Endothelial cell (in vitro differentiated cells): Measurements from ENCODE around the gene STX16. TPM values are rescaled to one million over a fixed set of nuclear protein-coding genes. Genes with fewer than 3 reads are reported as not detected.
A peak's percentile ranks its signal among the peaks of the same experiment; 100 is the strongest.

Experiments
- DNase-seq: peaks from one replicate; pipeline ENCODE4 v3.0.0; 2021; ENCODE audit warnings: low spot score
- H3K27ac Mint-ChIP-seq: one replicate; pipeline ENCODE4 v1.8.0; 2021; ENCODE audit warnings: mixed read lengths, inconsistent platforms; ENCODE audit not compliant: unreplicated experiment
- H3K27me3 Mint-ChIP-seq: one replicate; pipeline ENCODE4 v1.8.0; 2021; ENCODE audit warnings: mild to moderate bottlenecking, moderate library complexity, mixed read lengths, inconsistent platforms; ENCODE audit not compliant: unreplicated experiment
- H3K36me3 Mint-ChIP-seq: one replicate; pipeline ENCODE4 v1.8.0; 2021; ENCODE audit warnings: mild to moderate bottlenecking, low read depth, mixed read lengths, inconsistent platforms; ENCODE audit not compliant: unreplicated experiment
- H3K4me1 Mint-ChIP-seq: one replicate; pipeline ENCODE4 v1.8.0; 2021; ENCODE audit warnings: mild to moderate bottlenecking, mixed read lengths, inconsistent platforms; ENCODE audit not compliant: unreplicated experiment
- H3K4me3 Mint-ChIP-seq: one replicate; pipeline ENCODE4 v1.8.0; 2021; ENCODE audit warnings: mild to moderate bottlenecking, mixed read lengths, inconsistent platforms; ENCODE audit not compliant: unreplicated experiment
- H3K9me3 Mint-ChIP-seq: one replicate; pipeline ENCODE4 v1.8.0; 2021; ENCODE audit warnings: mixed read lengths, inconsistent platforms; ENCODE audit not compliant: unreplicated experiment
- CTCF ChIP-seq: fragments of 200-600 bp; sonication (generic); IDR thresholded peaks from one replicate; pipeline ENCODE4 v1.5.0; 2021; ENCODE audit warnings: antibody characterized with exemption; ENCODE audit not compliant: unreplicated experiment
- total RNA-seq: library from RNA; stranded (reverse); fragmentation: NEBNext Ultra II Directional; extraction: Animal tissue kit (Norgen Biotek cat#: 25700); gene quantifications from one replicate; pipeline ENCODE4 v1.2.1, GENCODE V29; 2021; ENCODE audit not compliant: unreplicated experiment

The STX16 gene
- total RNA-seq, 1 donor from 2014 or later = 77.9 TPM

DNA sequence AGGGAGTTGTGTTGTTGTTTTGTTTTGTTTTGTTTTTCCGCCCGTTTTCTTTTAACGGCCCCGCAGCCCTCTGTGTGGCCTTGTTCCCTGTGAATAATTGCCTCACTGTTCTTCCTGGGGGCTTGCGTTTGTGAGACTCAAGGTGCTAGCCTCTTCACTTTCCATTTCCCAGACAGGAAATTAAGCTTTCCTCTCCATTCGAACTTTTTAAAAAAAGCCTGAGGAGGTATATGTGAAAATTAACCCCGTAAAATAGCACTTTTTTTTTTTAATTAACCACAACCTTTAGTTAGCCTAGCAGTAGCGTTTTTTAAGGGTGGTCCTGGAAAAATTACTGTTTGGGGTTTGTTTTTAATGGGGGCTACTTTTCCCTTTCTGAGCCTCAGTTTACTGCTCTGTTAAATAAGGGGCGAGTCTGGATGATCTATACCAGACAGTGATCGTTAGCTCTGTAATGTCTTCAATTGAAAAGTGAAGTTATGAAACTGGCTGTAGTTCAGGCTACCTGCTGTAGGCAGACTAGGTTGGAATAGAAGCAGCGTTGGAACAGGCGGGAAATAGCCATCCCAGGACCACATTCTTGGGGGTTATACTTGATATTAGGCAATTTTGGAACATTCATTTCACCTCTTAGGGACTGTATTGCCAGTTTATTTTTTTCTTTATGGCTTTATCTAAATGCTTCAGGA, 1.7 kb downstream of the STX16 start:
- peak overlapping the region; percentile 100 for H3K4me3 Mint-ChIP-seq
- peaks cover 33% of the 10 kb centered on the region for H3K4me1 Mint-ChIP-seq
- DNase-seq = no peak
- no peak for TF ChIP-seq CTCF
- peaks cover 6% of the 10 kb centered on the region for H3K27me3 Mint-ChIP-seq
- no peaks in the 10 kb centered on the region for H3K36me3 Mint-ChIP-seq
- H3K27ac Mint-ChIP-seq = peak overlapping the region; percentile 97
- H3K9me3 Mint-ChIP-seq = no peaks in the 10 kb centered on the region

- Mint-ChIP-seq H3K27ac (no peak overlapping the region), H3K36me3 (no peaks in the 10 kb centered on the region), H3K9me3 (no peaks in the 10 kb centered on the region), H3K27me3 (peaks cover 6% of the 10 kb centered on the region), H3K4me1 (peaks cover 35% of the 10 kb centered on the region), H3K4me3 (no peak overlapping the region)
- no peak for DNase-seq
- no peak for TF ChIP-seq CTCF
These were observed 3.3 kb downstream of the STX16 start for GRCh38 chr20:58654337-58654736.

DNA sequence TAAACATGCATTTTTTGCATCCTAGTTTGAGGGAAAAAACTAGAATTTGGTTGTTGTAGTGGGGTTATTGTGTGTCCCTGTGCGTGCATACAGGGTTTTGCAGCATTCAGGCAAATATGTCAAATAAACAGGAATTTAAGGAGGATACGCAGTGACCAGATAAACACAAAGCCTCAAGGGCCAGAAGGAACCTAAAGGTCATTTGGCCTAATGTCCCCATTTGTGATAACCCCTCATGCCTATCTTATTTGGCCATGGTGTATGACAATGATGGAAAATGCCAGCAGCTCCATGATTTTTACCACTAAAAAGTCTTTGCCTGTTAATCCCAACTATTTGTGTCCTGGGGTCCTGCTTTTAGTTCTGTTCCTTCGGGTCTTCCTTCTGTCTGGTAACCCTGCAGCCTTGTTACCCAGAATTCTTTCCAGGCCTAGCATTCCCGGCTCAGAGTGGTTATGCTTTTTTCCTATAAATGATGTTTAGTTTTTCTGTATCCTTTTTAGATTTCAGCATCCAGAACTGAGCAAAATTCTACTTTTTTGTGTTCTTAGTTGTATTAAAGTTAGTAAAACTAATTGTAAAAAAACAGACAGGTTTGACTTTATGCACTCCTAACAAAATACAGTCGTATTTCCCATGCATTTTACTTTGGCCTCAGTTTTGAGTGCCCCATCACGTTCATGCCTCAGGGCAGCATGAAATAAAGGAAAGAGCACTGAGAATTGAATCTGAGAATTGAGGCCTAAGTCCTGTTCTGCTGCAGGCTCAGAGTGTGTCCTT, 4.4 kb downstream of the STX16 start:
- Mint-ChIP-seq H3K27ac (no peak overlapping the region), H3K4me1 (peaks cover 43% of the 10 kb centered on the region)
- no peak for TF ChIP-seq CTCF

DNA sequence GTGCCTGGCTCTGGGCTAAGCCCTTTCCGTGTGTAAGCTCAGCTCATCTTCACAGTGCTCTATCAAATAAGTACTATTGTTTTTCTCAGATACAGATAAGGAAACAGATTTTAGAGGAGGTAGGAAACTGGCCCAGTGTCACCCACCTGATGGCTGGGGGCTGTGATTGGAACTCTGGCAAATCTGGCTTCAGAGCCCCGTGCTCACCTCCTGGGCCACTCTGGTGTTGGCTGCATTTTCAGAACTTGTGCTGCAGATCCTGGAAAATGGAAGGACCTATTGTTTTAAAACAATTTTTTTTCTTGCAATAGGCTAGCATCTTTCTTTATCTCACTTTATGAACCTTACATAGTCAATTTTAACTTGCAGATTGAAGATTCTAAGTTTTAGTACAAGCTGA, 5.7 kb downstream of the STX16 start:
- Mint-ChIP-seq H3K9me3 (no peaks in the 10 kb centered on the region), H3K4me1 (peaks cover 52% of the 10 kb centered on the region), H3K36me3 (no peaks in the 10 kb centered on the region), H3K27ac (no peak overlapping the region), H3K27me3 (no peaks in the 10 kb centered on the region), H3K4me3 (no peak overlapping the region)
- DNase-seq = no peak
- no peak for TF ChIP-seq CTCF

More for the DNA sequence above, 4.4 kb downstream of the STX16 start:
- H3K9me3 Mint-ChIP-seq = no peaks in the 10 kb centered on the region
- no peaks in the 10 kb centered on the region for H3K36me3 Mint-ChIP-seq
- H3K27me3 Mint-ChIP-seq = peaks cover 6% of the 10 kb centered on the region
- DNase-seq = no peak
- no peak overlapping the region for H3K4me3 Mint-ChIP-seq

- Mint-ChIP-seq H3K9me3 (no peaks in the 10 kb centered on the region), H3K36me3 (no peaks in the 10 kb centered on the region), H3K27me3 (no peaks in the 10 kb centered on the region), H3K4me3 (no peak overlapping the region), H3K27ac (no peak overlapping the region), H3K4me1 (peaks cover 56% of the 10 kb centered on the region)
- TF ChIP-seq CTCF = no peak
- DNase-seq = no peak
These were observed 6.2 kb downstream of the STX16 start for GRCh38 chr20:58657262-58657661.
